Peyer's patch (tissue), 4 donors: ENCODE results near the gene MYOM3. TPM values are rescaled to one million over a fixed set of nuclear protein-coding genes. Genes with fewer than 3 reads are reported as not detected.
"Not testable (repeated sequence)": the region's sequence is repeated elsewhere in the genome, so short reads cannot be mapped to it uniquely, and the experiment has no call there.

ENCODE experiments used
- DNase-seq, 3 donors: peaks; one replicate each; pipeline ENCODE4 v3.0.0-alpha.2; 2017 to 2019
- H3K27ac ChIP-seq, 4 donors: fragments of 200-600 bp; sonication (generic); one replicate each; pipeline ENCODE4 v1.5.1; 2016 to 2019
- H3K27me3 ChIP-seq, 2 donors: fragments of 200-600 bp; sonication (generic); one replicate each; pipeline ENCODE4 v1.5.1; 2019
- H3K36me3 ChIP-seq, 3 donors: fragments of 200-600 bp; sonication (generic); one replicate each; pipeline ENCODE4 v1.5.1; 2016 to 2019
- H3K4me1 ChIP-seq, 4 donors: fragments of 200-600 bp; sonication (generic); one replicate each; pipeline ENCODE4 v1.5.1; 2016 to 2019
- H3K4me3 ChIP-seq, 4 donors: fragments of 200-600 bp; sonication (generic); 1 replicate in 3 of 4; 2 replicates in 1 of 4; pipeline ENCODE4 v1.5.1; 2016 to 2019; ENCODE audit warnings: mild to moderate bottlenecking in 1 of 4
- H3K9me3 ChIP-seq, 4 donors: fragments of 200-600 bp; sonication (generic); one replicate each; pipeline ENCODE4 v1.5.1; 2016 to 2019; ENCODE audit warnings: mild to moderate bottlenecking in 1 of 4
- POLR2A ChIP-seq, 2 donors: fragments of 450-650 bp; IDR thresholded peaks; one replicate each; pipeline ENCODE4 v1.5.1; 2017; ENCODE audit warnings: antibody characterized with exemption in 2 of 2, mild to moderate bottlenecking in 2 of 2, moderate library complexity in 2 of 2
- total RNA-seq, 4 donors: library from RNA; depleted of rRNA; stranded (reverse); fragments of >200 nt; gene quantifications; one replicate each; pipeline ENCODE4 v1.1.0, GENCODE V29; 2016
- TF ChIP-seq, protein P1 (sequence below), 6 experiments: fragments of 450-650 bp in 4 of 6; fragments of 200-600 bp in 2 of 6; sonication (generic) in 1 of 6; IDR thresholded peaks; one replicate each; pipeline ENCODE4 v1.5.1; 2017 to 2019; ENCODE audit warnings: antibody characterized with exemption in 6 of 6, mild to moderate bottlenecking in 3 of 6, moderate library complexity in 1 of 6

MYOM3 gene
- total RNA-seq, 4 donors from 2014 or later: 10.7 to 40.8 (median 24.7) TPM

DNA sequence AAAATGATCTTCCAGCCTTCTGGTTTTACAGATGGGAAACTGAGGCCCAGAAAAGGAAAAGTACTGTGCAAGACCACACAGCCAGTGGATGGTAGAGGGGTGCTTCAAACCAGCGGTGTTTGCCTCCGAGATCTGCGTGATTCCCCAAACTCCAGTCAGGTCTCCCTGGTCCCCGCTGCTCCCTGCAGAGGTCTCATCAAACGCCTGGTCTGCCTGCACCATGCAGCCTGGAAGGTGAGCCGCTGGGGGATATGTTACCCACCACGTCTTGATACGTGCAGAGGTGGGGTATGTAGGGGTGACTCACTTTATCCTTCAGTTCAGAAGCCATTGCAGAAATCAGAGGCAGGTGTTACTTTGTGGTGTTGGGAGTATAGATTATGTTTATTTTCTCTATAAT is 56.3 kb downstream of the MYOM3 start:
- Histone ChIP-seq H3K9me3 (no peaks in the 10 kb centered on the region), H3K36me3 (no peaks in the 10 kb centered on the region), H3K27ac (no peak overlapping the region), H3K27me3 (no peaks in the 10 kb centered on the region), H3K4me3 (no peak overlapping the region), H3K4me1 (no peaks in the 10 kb centered on the region)
- DNase-seq: no peak
- TF ChIP-seq, protein P1, sequence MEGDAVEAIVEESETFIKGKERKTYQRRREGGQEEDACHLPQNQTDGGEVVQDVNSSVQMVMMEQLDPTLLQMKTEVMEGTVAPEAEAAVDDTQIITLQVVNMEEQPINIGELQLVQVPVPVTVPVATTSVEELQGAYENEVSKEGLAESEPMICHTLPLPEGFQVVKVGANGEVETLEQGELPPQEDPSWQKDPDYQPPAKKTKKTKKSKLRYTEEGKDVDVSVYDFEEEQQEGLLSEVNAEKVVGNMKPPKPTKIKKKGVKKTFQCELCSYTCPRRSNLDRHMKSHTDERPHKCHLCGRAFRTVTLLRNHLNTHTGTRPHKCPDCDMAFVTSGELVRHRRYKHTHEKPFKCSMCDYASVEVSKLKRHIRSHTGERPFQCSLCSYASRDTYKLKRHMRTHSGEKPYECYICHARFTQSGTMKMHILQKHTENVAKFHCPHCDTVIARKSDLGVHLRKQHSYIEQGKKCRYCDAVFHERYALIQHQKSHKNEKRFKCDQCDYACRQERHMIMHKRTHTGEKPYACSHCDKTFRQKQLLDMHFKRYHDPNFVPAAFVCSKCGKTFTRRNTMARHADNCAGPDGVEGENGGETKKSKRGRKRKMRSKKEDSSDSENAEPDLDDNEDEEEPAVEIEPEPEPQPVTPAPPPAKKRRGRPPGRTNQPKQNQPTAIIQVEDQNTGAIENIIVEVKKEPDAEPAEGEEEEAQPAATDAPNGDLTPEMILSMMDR (IDR thresholded peaks at IDR 0.05): no peak
- no peak for TF ChIP-seq POLR2A (IDR thresholded peaks at IDR 0.05)

DNA sequence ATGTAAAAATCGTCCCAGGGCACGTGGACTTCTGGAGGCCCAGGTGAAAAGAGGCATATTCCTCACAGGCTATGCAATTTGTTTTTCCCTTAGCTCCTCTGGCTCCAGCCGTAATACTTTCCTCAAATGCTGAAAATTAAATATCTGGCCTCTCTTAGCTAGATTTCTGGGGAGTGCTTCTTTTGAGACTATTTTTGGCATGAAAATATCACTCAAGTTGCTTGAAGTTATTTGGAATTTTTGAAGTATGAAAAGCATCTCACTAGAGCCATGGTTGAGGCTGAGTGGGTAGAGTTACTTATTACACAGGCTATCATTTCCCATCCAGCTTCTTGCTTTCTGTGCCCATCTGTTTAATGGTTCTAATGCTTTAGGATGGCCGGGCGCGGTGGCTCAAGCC is 59.7 kb downstream of the MYOM3 start:
- DNase-seq: no peak
- H3K9me3 ChIP-seq: no peaks in the 10 kb centered on the region
- no peak overlapping the region for H3K4me3 ChIP-seq
- H3K27me3 ChIP-seq: no peaks in the 10 kb centered on the region
- no peak for TF ChIP-seq POLR2A (IDR thresholded peaks at IDR 0.05)
- TF ChIP-seq, protein P1 (IDR thresholded peaks at IDR 0.05): no peak
- peaks cover 0 to 7% (median 0%) of the 10 kb centered on the region in 4 donors for H3K4me1 ChIP-seq
- no peaks in the 10 kb centered on the region for H3K36me3 ChIP-seq
- no peak overlapping the region for H3K27ac ChIP-seq

DNA sequence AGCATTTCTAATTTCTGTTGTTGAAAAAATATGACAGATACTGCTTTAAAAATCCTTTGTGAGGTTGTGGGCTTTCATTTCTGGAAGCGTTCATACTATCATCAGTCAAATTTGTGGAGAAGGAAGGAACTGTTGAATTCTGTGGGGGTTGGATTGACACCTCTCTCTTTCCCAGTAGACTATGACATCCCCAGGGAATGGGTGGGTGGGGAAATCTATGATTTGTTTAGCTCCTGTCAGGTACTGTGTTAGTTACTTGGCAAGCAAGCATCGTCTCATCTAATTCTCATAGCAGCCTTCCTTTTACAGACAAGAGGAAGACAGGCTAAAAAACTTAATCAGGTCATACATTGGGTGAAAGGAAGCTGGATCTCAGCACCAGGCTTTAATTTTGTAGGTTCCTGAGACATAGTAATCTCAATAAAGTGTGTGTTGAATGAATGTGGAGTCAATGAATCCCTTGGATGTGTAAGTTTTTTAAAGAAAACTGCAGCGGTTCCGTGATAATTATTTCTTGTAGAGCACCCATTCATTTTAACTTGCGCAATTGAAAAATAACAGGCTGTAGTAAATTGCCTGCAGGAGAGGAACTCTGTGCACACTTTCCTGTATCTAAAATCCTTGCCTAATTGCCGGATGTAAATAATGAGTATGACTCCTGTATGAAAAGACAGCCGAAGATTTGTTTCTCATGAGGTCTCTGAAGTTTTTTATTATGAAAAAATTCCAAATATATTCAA is 60.6 kb downstream of the MYOM3 start:
- no peak overlapping the region for H3K27ac ChIP-seq
- no peaks in the 10 kb centered on the region for H3K9me3 ChIP-seq
- H3K4me1 ChIP-seq: peaks cover 0 to 16% (median 0%) of the 10 kb centered on the region in 4 donors
- DNase-seq: no peak
- H3K4me3 ChIP-seq: no peak overlapping the region
- no peaks in the 10 kb centered on the region for H3K36me3 ChIP-seq
- no peaks in the 10 kb centered on the region for H3K27me3 ChIP-seq
- no peak for TF ChIP-seq POLR2A (IDR thresholded peaks at IDR 0.05)
- TF ChIP-seq, protein P1 (IDR thresholded peaks at IDR 0.05): no peak

DNA sequence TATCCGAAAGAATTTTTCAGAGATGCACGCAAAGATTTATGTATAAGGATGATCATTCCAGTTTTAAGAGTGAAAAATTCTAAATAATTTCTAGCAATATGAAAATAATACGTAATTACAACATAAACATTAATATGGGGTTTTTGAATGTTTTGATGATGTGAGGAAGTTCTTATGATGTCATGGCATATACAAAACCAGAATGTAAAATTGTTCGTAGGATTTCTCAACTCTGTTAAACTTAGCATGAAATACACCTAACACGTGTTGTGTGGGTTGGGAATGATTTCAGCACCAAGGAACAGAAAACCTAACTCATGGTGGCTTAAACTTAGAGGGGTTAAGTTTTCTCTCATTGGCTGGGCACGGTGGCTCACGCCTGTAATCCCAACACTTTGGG is 62.2 kb downstream of the MYOM3 start:
- Histone ChIP-seq H3K36me3 (no peaks in the 10 kb centered on the region), H3K4me1 (peaks cover 0 to 26% (median 0%) of the 10 kb centered on the region in 4 donors), H3K4me3 (no peak overlapping the region), H3K9me3 (no peaks in the 10 kb centered on the region), H3K27ac (no peak overlapping the region), H3K27me3 (no peaks in the 10 kb centered on the region)
- DNase-seq: no peak
- TF ChIP-seq, protein P1 (IDR thresholded peaks at IDR 0.05): no peak
- TF ChIP-seq POLR2A (IDR thresholded peaks at IDR 0.05): no peak

DNA sequence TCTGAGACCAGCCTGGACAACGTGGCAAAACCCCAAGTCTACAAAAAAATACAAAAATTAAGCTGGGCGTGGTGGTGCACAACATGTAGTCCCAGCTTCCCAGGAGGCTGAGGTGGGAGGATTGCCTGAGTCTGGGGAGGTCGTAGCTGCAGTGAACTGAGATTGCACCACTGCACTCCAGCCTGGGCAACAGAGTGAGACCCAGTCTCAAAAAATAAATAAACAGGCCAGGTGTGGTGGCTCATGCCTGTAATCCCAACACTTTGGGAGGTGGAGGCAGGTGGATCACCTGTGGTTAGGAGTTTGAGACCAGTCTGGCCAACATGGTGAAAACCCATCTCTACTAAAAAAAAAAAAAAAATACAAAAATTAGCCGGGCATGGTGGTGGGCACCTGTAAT is 63.0 kb downstream of the MYOM3 start:
- not testable (repeated sequence) for H3K36me3 ChIP-seq, H3K9me3 ChIP-seq, DNase-seq

DNA sequence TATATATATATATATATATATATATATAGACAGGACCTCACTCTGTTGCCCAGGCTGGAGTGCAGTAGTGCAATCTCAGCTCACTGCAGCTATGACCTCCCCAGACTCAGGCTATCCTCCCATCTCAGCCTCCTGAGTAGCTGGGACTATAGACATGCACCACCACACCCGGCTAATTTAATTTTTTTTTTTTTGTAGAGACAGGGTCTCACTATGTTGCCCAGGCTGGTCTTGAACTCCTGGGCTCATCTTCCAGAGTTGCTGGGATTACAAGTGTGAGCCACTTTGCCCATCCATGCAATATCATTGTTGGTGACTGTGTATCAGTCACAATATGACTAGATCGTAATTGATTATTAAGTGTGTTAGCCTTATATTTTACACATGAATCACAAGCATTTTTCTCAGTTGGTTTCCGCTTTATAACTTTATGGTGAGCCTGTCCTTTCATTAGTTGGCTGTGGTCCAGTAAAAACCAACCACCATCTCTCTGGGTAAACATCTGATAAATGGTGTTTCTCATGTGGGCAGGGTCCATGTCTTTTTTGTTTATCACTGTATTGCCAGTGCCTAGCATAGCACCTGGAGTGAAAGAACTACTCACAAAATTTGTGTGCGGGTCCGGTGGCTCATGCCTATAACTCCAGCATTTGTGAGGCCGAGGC is 63.6 kb downstream of the MYOM3 start:
- no peak for DNase-seq
- no peaks in the 10 kb centered on the region for H3K36me3 ChIP-seq
- no peaks in the 10 kb centered on the region for H3K9me3 ChIP-seq
- H3K27me3 ChIP-seq: no peaks in the 10 kb centered on the region
- TF ChIP-seq, protein P1 (IDR thresholded peaks at IDR 0.05): no peak
- no peak for TF ChIP-seq POLR2A (IDR thresholded peaks at IDR 0.05)
- H3K4me1 ChIP-seq: peaks cover 0 to 26% (median 0%) of the 10 kb centered on the region in 4 donors
- no peak overlapping the region for H3K27ac ChIP-seq
- no peak overlapping the region for H3K4me3 ChIP-seq

More for the DNA sequence above, 63.0 kb downstream of the MYOM3 start:
- H3K27ac ChIP-seq, H3K27me3 ChIP-seq, H3K4me3 ChIP-seq: not testable (repeated sequence)
- peaks cover 0 to 26% (median 0%) of the 10 kb centered on the region in 4 donors for H3K4me1 ChIP-seq
